ENCODE results near the gene THOC1.

THOC1 gene

GRCh38 chr18:267688-268552, at the start of gene THOC1:
TSS of gene THOC1 (minus strand) at chr18:268047. CDS start at chr18:268019, 28 bp downstream.
- no peaks in the 10 kb centered on the region for H3K27me3 ChIP-seq (ENCODE audit: insufficient read depth, poor library complexity, severe bottlenecking)
- H3K9me3 ChIP-seq (ENCODE audit: severe bottlenecking) = no peaks in the 10 kb centered on the region
- H3K27ac ChIP-seq (ENCODE audit: poor library complexity, severe bottlenecking) = peak within 1 kb of the TSS; percentile 61
- peak; percentile 88 for ATAC-seq (ENCODE audit: low read depth)
- TF ChIP-seq CTCF (IDR thresholded peaks at IDR 0.05; ENCODE audit: poor library complexity, severe bottlenecking) = no peak
- peak; percentile 89 for DNase-seq (ENCODE audit: low spot score)
- peaks cover 28% of the 10 kb centered on the region for H3K36me3 ChIP-seq (ENCODE audit: low read depth)
- H3K4me1 ChIP-seq (ENCODE audit: insufficient read depth, poor library complexity, severe bottlenecking) = peaks cover 14% of the 10 kb centered on the region
- peak within 1 kb of the TSS; percentile 72 for H3K4me3 ChIP-seq (ENCODE audit: severe bottlenecking)

GRCh38 chr18:317618-318017, 49.8 kb upstream of the THOC1 start:
- Histone ChIP-seq H3K4me1 (ENCODE audit: insufficient read depth, poor library complexity, severe bottlenecking) (no peaks in the 10 kb centered on the region), H3K9me3 (ENCODE audit: severe bottlenecking) (no peaks in the 10 kb centered on the region), H3K4me3 (ENCODE audit: severe bottlenecking) (no peak overlapping the region), H3K36me3 (ENCODE audit: low read depth) (no peaks in the 10 kb centered on the region), H3K27me3 (ENCODE audit: insufficient read depth, poor library complexity, severe bottlenecking) (no peaks in the 10 kb centered on the region), H3K27ac (ENCODE audit: poor library complexity, severe bottlenecking) (no peak overlapping the region)
- ATAC-seq (ENCODE audit: low read depth) (no peak), DNase-seq (ENCODE audit: low spot score) (no peak)
- TF ChIP-seq CTCF (IDR thresholded peaks at IDR 0.05; ENCODE audit: poor library complexity, severe bottlenecking) = no peak

GRCh38 chr18:316393-316792, 48.5 kb upstream of the THOC1 start:
- no peak for DNase-seq (ENCODE audit: low spot score)
- TF ChIP-seq CTCF (IDR thresholded peaks at IDR 0.05; ENCODE audit: poor library complexity, severe bottlenecking) = no peak
- H3K27ac ChIP-seq (ENCODE audit: poor library complexity, severe bottlenecking) = no peak overlapping the region
- no peak for ATAC-seq (ENCODE audit: low read depth)
- H3K9me3 ChIP-seq (ENCODE audit: severe bottlenecking) = no peaks in the 10 kb centered on the region
- no peak overlapping the region for H3K4me3 ChIP-seq (ENCODE audit: severe bottlenecking)
- H3K27me3 ChIP-seq (ENCODE audit: insufficient read depth, poor library complexity, severe bottlenecking) = no peaks in the 10 kb centered on the region
- H3K4me1 ChIP-seq (ENCODE audit: insufficient read depth, poor library complexity, severe bottlenecking) = no peaks in the 10 kb centered on the region
- no peaks in the 10 kb centered on the region for H3K36me3 ChIP-seq (ENCODE audit: low read depth)

- DNase-seq (ENCODE audit: low spot score) = no peak
- H3K27me3 ChIP-seq (ENCODE audit: insufficient read depth, poor library complexity, severe bottlenecking) = no peaks in the 10 kb centered on the region
- H3K4me3 ChIP-seq (ENCODE audit: severe bottlenecking) = no peak overlapping the region
- no peak for TF ChIP-seq CTCF (IDR thresholded peaks at IDR 0.05; ENCODE audit: poor library complexity, severe bottlenecking)
- no peak overlapping the region for H3K27ac ChIP-seq (ENCODE audit: poor library complexity, severe bottlenecking)
- H3K9me3 ChIP-seq (ENCODE audit: severe bottlenecking) = no peaks in the 10 kb centered on the region
- H3K36me3 ChIP-seq (ENCODE audit: low read depth) = no peaks in the 10 kb centered on the region
- ATAC-seq (ENCODE audit: low read depth) = no peak
- H3K4me1 ChIP-seq (ENCODE audit: insufficient read depth, poor library complexity, severe bottlenecking) = no peaks in the 10 kb centered on the region
These were observed 46.1 kb upstream of the THOC1 start for GRCh38 chr18:313931-314330.

- Histone ChIP-seq H3K27ac (ENCODE audit: poor library complexity, severe bottlenecking) (no peak overlapping the region), H3K9me3 (ENCODE audit: severe bottlenecking) (no peaks in the 10 kb centered on the region), H3K4me1 (ENCODE audit: insufficient read depth, poor library complexity, severe bottlenecking) (no peaks in the 10 kb centered on the region), H3K36me3 (ENCODE audit: low read depth) (no peaks in the 10 kb centered on the region), H3K27me3 (ENCODE audit: insufficient read depth, poor library complexity, severe bottlenecking) (no peaks in the 10 kb centered on the region), H3K4me3 (ENCODE audit: severe bottlenecking) (no peak overlapping the region)
- TF ChIP-seq CTCF (IDR thresholded peaks at IDR 0.05; ENCODE audit: poor library complexity, severe bottlenecking) = no peak
- no peak for DNase-seq (ENCODE audit: low spot score)
- ATAC-seq (ENCODE audit: low read depth) = no peak
These were observed 44.6 kb upstream of the THOC1 start for GRCh38 chr18:312415-312814.

Measured in RWPE2 (cell line).